Astrocyte (in vitro differentiated cells and primary cell): ENCODE data around the gene ANO3.

Experiments
- EZH2 ChIP-seq: IDR thresholded peaks from 2 replicates; pipeline ENCODE4 v1.6.1; 2012; ENCODE audit warnings: mild to moderate bottlenecking, low read length, inconsistent platforms; ENCODE audit not compliant: insufficient read depth
- TF ChIP-seq, protein P1 (sequence below): IDR thresholded peaks from 2 replicates; pipeline ENCODE4 v1.5.1; 2011; ENCODE audit warnings: low read depth, mild to moderate bottlenecking, inconsistent platforms, low read length, moderate library complexity; ENCODE audit not compliant: insufficient read depth

GRCh38 chr11:26706181-26706580, 374.3 kb downstream of the ANO3 start:
- TF ChIP-seq, protein P1, sequence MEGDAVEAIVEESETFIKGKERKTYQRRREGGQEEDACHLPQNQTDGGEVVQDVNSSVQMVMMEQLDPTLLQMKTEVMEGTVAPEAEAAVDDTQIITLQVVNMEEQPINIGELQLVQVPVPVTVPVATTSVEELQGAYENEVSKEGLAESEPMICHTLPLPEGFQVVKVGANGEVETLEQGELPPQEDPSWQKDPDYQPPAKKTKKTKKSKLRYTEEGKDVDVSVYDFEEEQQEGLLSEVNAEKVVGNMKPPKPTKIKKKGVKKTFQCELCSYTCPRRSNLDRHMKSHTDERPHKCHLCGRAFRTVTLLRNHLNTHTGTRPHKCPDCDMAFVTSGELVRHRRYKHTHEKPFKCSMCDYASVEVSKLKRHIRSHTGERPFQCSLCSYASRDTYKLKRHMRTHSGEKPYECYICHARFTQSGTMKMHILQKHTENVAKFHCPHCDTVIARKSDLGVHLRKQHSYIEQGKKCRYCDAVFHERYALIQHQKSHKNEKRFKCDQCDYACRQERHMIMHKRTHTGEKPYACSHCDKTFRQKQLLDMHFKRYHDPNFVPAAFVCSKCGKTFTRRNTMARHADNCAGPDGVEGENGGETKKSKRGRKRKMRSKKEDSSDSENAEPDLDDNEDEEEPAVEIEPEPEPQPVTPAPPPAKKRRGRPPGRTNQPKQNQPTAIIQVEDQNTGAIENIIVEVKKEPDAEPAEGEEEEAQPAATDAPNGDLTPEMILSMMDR: no peak
- no peak for TF ChIP-seq EZH2
